Activated T-cell treated with anti-CD3 and anti-CD28 coated beads, Interleukin-2, amount 50 U/mL, for 72 hours (primary cell): ENCODE results near the gene BCR. TPM values are rescaled to one million over a fixed set of nuclear protein-coding genes. Genes with fewer than 3 reads are reported as not detected.

Experiments
- ATAC-seq, 2 donors: fragments of 150-1000 bp; cut with Tn5 transposase; replicated peaks in 1 of 2; 2 replicates each; pipeline ENCODE4 v1.10.0; 2021; ENCODE audit warnings: moderate library complexity in 2 of 2, mild to moderate bottlenecking in 1 of 2
- DNase-seq, 2 donors: peaks; one replicate each; pipeline ENCODE4 v3.0.0; 2021 to 2022; ENCODE audit warnings: mixed read lengths in 1 of 2
- H3K27ac Mint-ChIP-seq: one replicate; pipeline ENCODE4 v1.8.0; 2022; ENCODE audit warnings: mild to moderate bottlenecking, moderate library complexity, mixed read lengths
- H3K27me3 Mint-ChIP-seq: one replicate; pipeline ENCODE4 v1.8.0; 2022; ENCODE audit warnings: low read depth, mixed read lengths
- H3K36me3 Mint-ChIP-seq, 2 donors: one replicate each; pipeline ENCODE4 v1.8.0; 2022; ENCODE audit warnings: mixed read lengths in 2 of 2, mild to moderate bottlenecking in 1 of 2; ENCODE audit not compliant: insufficient read depth in 2 of 2
- H3K4me1 Mint-ChIP-seq: one replicate; pipeline ENCODE4 v1.8.0; 2022; ENCODE audit warnings: low read depth, mixed read lengths
- H3K4me3 Mint-ChIP-seq, 2 donors: one replicate each; pipeline ENCODE4 v1.8.0; 2022; ENCODE audit warnings: mild to moderate bottlenecking in 2 of 2, mixed read lengths in 2 of 2, moderate library complexity in 2 of 2
- H3K9me3 Mint-ChIP-seq, 2 donors: one replicate each; pipeline ENCODE4 v1.8.0; 2022; ENCODE audit warnings: mixed read lengths in 2 of 2
- total RNA-seq, 2 donors: library from RNA; stranded (reverse); gene quantifications; one replicate each; pipeline ENCODE4 v1.2.3, GENCODE V29; 2022

The BCR gene
- total RNA-seq, 2 donors from 2014 or later, result 40.3 to 50.0 TPM

DNA sequence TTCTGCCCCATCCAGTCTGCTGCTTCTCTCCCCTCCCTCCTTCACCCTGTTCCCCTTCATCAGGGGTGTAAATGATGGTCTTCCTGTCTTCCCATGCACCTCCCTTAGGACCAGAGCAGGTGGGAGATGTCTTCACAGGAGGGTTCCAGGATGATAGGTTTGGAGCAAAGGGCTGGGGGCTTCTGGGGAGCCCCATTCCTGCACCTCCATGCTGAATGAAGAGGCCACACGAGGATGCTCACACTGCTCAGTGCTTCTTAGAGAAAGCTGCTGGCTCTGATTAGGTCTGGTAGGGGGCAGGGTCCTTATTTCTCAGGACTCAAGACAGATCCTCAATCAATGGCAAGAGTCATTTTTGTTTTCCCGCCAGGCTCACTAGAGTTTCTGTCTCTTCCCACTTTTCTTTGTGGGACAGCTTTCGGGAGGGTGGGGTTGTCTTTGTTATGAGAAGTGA is 41.1 kb downstream of the BCR start:
- H3K4me3 Mint-ChIP-seq, result peak overlapping the region in 1 of 2 donors; percentile 22
- H3K9me3 Mint-ChIP-seq, result no peaks in the 10 kb centered on the region
- DNase-seq (no peak), ATAC-seq (no peak)
- peaks cover 100% of the 10 kb centered on the region for H3K4me1 Mint-ChIP-seq
- no peak overlapping the region for H3K27ac Mint-ChIP-seq
- peaks cover 0 to 3% of the 10 kb centered on the region in 2 donors for H3K36me3 Mint-ChIP-seq
- no peaks in the 10 kb centered on the region for H3K27me3 Mint-ChIP-seq

DNA sequence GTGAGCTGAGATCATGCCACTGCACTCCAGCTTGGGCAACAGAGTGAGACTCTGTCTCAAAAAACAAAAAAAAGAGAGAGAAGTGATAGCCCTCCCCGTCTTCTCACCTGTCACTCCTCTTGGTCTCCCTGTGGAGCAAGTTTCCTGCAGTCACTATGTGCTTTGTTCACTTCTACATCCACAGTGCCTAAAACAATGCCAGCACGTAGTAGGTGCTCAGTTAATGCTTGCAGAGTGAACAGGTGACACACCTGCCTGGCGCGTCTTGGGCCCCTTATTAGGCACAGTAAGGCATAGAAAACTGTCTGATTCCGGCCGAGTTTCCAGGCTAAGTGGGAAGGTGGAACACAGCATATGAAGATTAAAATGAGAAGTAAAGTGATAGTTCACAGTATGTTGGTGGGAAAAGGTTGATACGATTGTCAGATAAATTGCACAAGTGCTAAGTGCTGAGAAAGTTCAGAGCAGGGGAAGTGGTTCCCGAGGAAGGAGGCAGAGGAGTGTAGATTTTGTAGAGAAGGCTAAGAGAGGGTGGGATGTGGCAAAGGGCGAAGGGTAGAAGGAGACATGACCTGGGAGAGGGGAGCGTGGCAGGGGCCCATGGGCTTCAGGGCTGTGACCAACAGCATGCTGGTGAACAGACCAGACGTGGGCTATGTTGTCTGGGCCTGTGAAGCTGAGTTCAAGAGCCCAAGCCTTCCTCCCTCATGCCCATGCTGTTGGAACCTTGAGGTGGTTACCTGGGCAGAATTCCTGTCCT is 41.9 kb downstream of the BCR start:
- Mint-ChIP-seq H3K27ac (peak overlapping the region; percentile 35), H3K36me3 (peaks cover 4% of the 10 kb centered on the region in 2 donors), H3K4me3 (peak overlapping the region in 1 of 2 donors; percentile 22), H3K4me1 (peaks cover 99% of the 10 kb centered on the region), H3K9me3 (peaks cover 0 to under 1% of the 10 kb centered on the region in 2 donors), H3K27me3 (no peaks in the 10 kb centered on the region)
- no peak for ATAC-seq
- no peak for DNase-seq

DNA sequence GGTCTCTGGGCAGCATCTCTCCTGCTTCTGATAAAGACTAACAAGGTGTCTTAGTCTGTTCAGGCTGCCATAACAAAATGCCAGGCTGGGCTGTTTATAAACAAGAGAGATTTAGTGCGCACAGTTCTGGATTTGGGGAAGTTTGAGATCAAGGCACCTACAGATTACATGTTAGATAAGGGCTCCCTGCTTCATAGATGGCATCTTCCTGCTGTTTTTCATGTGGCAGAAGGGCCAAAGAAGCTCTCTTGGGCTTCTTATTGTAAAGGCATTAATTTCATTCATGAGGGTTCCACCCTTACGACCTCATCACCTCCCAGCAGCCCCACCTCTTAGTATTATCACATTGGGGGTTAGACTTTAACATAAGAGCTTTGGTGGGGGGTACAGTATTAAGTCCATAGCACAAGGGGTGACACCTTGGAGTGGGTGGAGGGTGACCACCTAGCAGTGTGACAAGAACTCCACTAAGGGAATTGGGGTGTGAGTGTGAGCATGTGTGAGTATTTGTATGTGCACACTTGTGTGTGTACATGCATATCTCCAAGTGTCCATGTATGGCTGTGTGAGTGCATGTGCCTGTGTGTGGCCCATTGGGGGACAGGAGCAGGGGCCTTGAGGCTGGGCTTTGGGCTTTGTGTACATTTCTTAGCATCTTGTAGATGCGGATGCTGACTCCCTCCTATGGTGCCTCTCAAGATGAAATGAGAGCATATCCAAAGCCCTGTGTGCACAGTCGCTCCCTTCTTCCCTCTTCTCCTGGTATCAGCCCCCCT is 42.7 kb downstream of the BCR start:
- Mint-ChIP-seq H3K27me3 (no peaks in the 10 kb centered on the region), H3K36me3 (peaks cover 7 to 8% of the 10 kb centered on the region in 2 donors), H3K9me3 (peaks cover 0 to 2% of the 10 kb centered on the region in 2 donors), H3K27ac (peak overlapping the region; percentile 35), H3K4me3 (no peak overlapping the region), H3K4me1 (peaks cover 93% of the 10 kb centered on the region)
- ATAC-seq (no peak), DNase-seq (no peak)

DNA sequence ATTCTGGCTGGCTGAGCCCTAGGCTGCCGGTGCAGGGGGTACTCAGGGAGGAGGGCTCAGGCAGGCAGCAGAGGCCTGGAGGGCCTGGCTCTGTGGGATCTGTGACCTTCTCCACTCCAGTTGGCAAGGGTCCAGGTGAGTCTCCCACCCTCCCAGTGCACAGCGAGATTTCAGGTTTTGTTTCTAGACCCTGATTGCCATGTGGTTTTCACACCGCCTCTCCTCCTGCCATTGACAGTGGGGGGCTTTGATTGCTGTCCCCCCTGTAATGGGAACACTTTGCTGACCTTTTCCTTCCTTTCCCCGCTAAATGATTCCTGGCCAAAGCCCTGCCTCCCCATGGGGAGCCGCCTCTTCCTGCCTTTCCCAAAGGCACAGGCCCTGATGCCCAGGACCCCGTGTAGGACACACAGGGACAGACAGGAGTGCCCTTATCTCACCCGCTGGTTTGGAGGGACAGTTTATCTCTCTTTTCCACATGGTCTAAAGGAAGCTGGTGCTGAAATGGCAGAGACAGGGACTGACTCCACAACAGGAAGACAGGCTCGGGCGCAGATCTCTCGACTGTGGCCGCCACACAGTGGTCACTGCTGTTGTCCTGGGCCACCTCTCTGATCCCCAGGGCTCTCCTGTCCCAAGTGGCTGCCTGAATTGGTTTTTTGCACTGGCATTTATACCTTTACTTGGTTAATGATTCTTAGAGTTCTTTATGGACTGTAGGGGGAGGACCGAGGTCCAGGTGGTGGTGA is 43.4 kb downstream of the BCR start:
- Mint-ChIP-seq H3K4me3 (no peak overlapping the region), H3K9me3 (peaks cover 3% of the 10 kb centered on the region in 2 donors), H3K4me1 (peaks cover 85% of the 10 kb centered on the region), H3K27me3 (no peaks in the 10 kb centered on the region), H3K36me3 (peaks cover 10 to 12% of the 10 kb centered on the region in 2 donors), H3K27ac (peak overlapping the region; percentile 31)
- ATAC-seq, result no peak
- no peak for DNase-seq

DNA sequence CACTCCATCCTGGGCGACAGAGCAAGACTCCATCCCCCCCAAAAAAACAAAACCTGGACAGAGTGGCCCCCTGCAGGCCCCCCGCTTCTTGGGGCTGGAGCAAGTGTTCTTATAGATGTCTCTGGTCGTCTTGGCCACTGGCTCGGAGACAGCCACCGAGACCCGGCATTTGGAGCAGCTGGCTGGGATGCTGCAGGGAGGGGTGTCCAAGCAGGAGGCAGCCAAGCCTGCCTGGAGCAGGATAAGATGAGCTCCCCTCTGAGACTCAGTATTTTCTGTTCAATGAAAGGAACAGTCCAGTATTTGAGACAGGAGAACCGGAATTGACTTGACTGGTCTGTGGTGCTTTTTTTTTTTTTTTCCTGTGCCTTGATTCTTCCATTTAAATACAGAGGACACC is 44.5 kb downstream of the BCR start:
- Mint-ChIP-seq H3K9me3 (peaks cover 6 to 7% of the 10 kb centered on the region in 2 donors), H3K4me1 (peaks cover 74% of the 10 kb centered on the region), H3K27me3 (no peaks in the 10 kb centered on the region), H3K4me3 (peak overlapping the region; percentile 19 to 27), H3K27ac (no peak overlapping the region), H3K36me3 (peaks cover 16 to 18% of the 10 kb centered on the region in 2 donors)
- ATAC-seq (no peak), DNase-seq (no peak)

DNA sequence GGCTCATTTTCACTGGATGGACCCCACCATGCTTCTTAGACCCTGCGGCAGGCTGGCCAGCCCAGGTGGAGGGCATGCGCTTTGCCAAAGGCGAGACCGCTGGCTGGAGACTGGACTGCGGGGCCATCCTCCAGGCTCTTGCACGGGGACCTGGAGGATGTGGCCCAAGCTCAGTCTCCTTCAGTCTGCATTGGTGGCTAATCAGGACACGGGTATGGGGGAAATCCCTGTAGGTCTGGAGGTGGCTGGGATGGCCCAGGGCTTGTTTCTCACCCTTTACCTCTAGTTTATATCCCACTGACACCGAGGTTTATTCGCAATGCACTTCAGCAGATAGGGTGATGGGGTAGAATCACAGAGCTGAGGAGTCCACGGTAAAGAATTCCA is 45.0 kb downstream of the BCR start:
- peaks cover 70% of the 10 kb centered on the region for H3K4me1 Mint-ChIP-seq
- peak overlapping the region; percentile 96 for H3K27ac Mint-ChIP-seq
- peaks cover 19% of the 10 kb centered on the region in 2 donors for H3K36me3 Mint-ChIP-seq
- ATAC-seq (no peak), DNase-seq (no peak)
- no peaks in the 10 kb centered on the region for H3K27me3 Mint-ChIP-seq
- peak overlapping the region; percentile 61 to 76 for H3K4me3 Mint-ChIP-seq
- H3K9me3 Mint-ChIP-seq, result peaks cover 6 to 7% of the 10 kb centered on the region in 2 donors

DNA sequence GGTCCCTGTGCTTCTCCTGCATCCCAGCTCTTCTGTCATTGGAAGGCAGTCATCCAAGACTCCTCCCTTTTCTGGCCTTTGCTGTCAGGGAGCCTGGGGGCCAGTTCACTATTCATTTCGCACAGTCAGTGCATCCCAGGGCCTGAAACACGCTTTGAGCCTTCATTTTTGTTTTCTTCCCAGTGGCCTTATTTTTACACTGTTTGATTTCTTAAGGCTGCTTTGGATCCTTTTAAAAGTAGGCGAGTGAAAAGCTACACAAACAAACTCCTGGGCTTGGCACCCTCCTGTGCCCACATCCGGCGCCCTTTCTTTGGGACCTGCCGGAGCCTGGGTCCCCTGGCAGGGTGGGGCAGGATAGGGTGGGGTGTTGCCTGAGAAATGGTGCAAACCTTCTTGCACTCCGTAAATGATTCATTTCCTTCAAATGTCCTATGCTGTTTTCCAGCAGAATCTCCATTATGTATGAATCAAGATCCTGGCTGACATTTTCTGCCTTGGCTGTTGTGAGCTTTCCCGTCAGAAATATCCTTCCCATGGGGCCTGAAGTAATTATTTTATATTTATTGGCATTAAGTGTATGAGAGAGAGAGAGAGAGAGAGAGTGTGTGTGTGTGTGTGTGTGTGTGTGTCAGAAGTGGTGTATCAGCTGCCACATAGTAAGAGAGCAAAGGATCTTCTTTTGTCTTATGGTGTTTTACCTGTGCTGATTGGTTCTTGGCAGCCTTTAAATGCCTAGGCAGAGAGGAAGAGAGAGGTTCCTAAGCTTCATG is 45.6 kb downstream of the BCR start:
- ATAC-seq (peak; percentile 37 to 51), DNase-seq (no peak)
- Mint-ChIP-seq H3K27ac (peak overlapping the region; percentile 96), H3K4me1 (peaks cover 64% of the 10 kb centered on the region), H3K9me3 (peaks cover 6 to 7% of the 10 kb centered on the region in 2 donors), H3K36me3 (peaks cover 19% of the 10 kb centered on the region in 2 donors), H3K27me3 (no peaks in the 10 kb centered on the region), H3K4me3 (peak overlapping the region; percentile 61 to 76)

DNA sequence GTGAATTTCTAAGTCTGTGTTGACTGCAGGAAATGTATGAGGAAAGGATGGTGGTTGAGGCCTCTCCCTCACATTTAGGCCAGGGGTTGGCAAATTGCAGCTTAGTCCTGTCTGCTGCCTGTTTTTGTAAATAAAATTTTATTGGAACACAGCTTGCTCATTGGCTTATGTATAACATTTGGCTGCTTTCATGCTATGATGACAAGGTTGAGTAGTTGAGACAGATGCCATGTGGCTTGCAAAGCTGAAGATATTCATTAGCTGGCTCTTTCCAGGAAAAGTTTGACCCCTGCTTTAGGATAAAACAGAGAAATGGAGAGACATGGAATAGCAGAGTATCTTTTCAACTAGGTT is 46.2 kb downstream of the BCR start:
- peak overlapping the region; percentile 96 for H3K27ac Mint-ChIP-seq
- DNase-seq (no peak), ATAC-seq (no peak)
- H3K9me3 Mint-ChIP-seq, result peaks cover 6 to 7% of the 10 kb centered on the region in 2 donors
- peaks cover 59% of the 10 kb centered on the region for H3K4me1 Mint-ChIP-seq
- H3K4me3 Mint-ChIP-seq, result peak overlapping the region in 1 of 2 donors; percentile 76
- peaks cover 19% of the 10 kb centered on the region in 2 donors for H3K36me3 Mint-ChIP-seq
- H3K27me3 Mint-ChIP-seq, result no peaks in the 10 kb centered on the region

DNA sequence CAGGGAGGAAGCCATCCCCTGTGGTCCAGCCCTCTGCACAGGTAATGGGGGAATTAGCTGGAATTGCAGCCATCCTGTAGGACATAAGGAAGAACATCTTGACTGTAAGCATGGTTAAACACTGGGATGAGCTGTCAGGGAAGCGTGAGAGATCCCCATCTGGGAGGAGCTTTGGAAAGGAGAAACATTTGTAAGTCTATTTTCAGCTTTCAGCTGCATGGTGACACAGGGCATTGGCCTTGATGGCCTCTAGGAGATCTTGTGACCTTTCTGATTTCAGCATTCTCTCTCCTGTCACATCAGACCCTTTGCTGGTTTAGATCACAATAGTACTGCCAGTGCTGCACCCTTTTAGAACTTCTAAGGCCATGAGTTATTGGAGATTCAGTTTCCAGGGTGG is 47.1 kb downstream of the BCR start:
- H3K27me3 Mint-ChIP-seq, result no peaks in the 10 kb centered on the region
- DNase-seq (no peak), ATAC-seq (no peak)
- H3K27ac Mint-ChIP-seq, result no peak overlapping the region
- peaks cover 57% of the 10 kb centered on the region for H3K4me1 Mint-ChIP-seq
- H3K4me3 Mint-ChIP-seq, result no peak overlapping the region
- peaks cover 19% of the 10 kb centered on the region in 2 donors for H3K36me3 Mint-ChIP-seq
- H3K9me3 Mint-ChIP-seq, result peaks cover 6 to 7% of the 10 kb centered on the region in 2 donors

DNA sequence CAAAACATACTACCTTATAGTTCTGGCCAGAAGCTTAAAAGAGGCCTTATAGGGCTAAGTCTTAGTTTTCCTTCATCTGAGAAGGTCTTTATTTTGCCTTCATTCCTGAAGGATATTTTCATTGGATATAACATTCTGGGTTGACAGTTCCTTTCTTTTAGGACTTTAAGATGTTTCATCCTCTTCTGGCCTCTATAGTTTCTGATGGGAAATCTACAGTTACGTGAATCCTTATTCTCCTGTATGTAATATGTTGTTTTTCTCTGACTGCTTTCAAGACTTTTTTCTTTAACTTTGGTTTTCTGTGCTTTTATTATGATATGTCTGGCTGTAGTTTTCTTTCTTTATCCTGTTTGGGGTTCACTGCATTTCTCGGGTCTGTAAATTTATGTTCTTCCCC is 48.2 kb downstream of the BCR start:
- Mint-ChIP-seq H3K9me3 (peaks cover 6 to 7% of the 10 kb centered on the region in 2 donors), H3K27ac (no peak overlapping the region), H3K36me3 (peaks cover 19% of the 10 kb centered on the region in 2 donors), H3K27me3 (no peaks in the 10 kb centered on the region), H3K4me3 (no peak overlapping the region), H3K4me1 (peaks cover 57% of the 10 kb centered on the region)
- no peak for ATAC-seq
- no peak for DNase-seq

DNA sequence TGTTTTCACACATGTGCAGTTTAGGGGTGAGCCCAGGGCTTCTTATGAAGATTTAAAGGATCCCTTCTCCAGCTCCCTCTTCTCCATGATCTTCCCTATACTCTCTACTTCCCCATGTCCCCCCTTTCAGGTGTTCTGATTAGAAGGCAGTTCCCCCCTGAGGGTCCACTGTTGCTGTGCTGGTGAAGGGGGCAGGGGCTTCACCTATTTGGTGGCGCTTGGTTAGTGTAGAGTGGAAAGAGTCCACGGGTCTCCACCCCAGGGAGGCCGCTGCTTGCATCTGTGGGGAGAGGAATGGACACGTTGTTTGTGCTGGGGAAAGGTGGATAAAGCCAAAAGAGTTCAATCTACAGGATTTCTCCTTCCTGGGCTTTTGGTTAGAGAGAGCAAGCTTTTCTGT is 49.3 kb downstream of the BCR start:
- peaks cover 19% of the 10 kb centered on the region in 2 donors for H3K36me3 Mint-ChIP-seq

DNA sequence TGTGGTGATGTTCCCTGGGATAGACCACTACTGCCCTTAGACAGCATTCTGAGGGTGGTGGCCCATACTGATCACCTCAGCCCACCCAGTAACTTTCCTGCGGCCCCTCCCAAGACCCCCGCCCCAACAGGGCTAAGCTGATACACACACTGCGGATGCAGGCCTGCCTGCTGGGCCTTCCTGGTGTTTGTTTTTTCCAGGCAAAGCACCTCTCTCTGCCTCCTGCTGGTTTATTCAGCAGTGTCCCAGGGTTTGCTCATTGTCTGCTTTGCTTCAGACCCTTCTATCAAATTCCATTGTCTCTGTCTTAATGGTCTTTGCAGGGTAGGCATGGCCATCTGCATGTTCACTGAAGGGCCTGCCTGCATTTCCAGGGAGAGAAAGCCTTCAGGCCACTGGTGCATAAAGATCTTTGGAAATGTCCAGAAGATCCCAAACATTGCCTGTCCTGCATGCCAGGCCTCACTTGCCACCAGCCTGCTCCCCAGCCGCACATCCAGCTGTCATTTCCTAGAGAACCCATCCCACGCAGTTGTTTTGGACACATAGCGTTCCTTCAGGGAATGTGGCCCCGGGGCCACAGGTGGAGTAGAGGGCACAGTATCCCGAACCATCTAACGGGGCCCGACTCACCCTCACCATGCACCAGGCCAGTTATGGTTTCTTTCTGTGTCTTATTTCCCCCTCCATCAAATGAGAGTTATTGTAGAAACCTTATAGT is 50.2 kb downstream of the BCR start:
- DNase-seq (no peak), ATAC-seq (no peak)
- H3K36me3 Mint-ChIP-seq, result peaks cover 20 to 23% of the 10 kb centered on the region in 2 donors
- H3K27ac Mint-ChIP-seq, result no peak overlapping the region
- peaks cover 57% of the 10 kb centered on the region for H3K4me1 Mint-ChIP-seq
- no peaks in the 10 kb centered on the region for H3K27me3 Mint-ChIP-seq
- H3K9me3 Mint-ChIP-seq, result peaks cover 6 to 7% of the 10 kb centered on the region in 2 donors
- H3K4me3 Mint-ChIP-seq, result no peak overlapping the region

More for the DNA sequence above, 49.3 kb downstream of the BCR start:
- peaks cover 6 to 7% of the 10 kb centered on the region in 2 donors for H3K9me3 Mint-ChIP-seq
- no peak for DNase-seq
- H3K27ac Mint-ChIP-seq, result peak overlapping the region; percentile 20
- no peak for ATAC-seq
- H3K27me3 Mint-ChIP-seq, result no peaks in the 10 kb centered on the region
- H3K4me3 Mint-ChIP-seq, result no peak overlapping the region
- peaks cover 57% of the 10 kb centered on the region for H3K4me1 Mint-ChIP-seq
